Keratinocyte (primary cell): ENCODE results near the gene MAPK4.

Experiments used
- EZH2 ChIP-seq: IDR thresholded peaks from one replicate; pipeline ENCODE4 v1.6.1; 2012; ENCODE audit warnings: inconsistent platforms, mild to moderate bottlenecking, low read length, moderate library complexity
- TF ChIP-seq, protein P1 (sequence below), 3 experiments: IDR thresholded peaks in 1 of 3; conservative IDR thresholded peaks in 1 of 3; optimal IDR thresholded peaks in 1 of 3; 2 replicates in 2 of 3; 3 replicates in 1 of 3; pipeline versions ENCODE3 to v1.5.1; 2011; ENCODE audit warnings: low read length in 3 of 3, mild to moderate bottlenecking in 3 of 3, moderate library complexity in 2 of 3, control low read depth in 1 of 3, inconsistent platforms in 1 of 3; ENCODE audit not compliant: insufficient read depth in 2 of 3; ENCODE audit errors: extremely low read depth in 1 of 3

DNA sequence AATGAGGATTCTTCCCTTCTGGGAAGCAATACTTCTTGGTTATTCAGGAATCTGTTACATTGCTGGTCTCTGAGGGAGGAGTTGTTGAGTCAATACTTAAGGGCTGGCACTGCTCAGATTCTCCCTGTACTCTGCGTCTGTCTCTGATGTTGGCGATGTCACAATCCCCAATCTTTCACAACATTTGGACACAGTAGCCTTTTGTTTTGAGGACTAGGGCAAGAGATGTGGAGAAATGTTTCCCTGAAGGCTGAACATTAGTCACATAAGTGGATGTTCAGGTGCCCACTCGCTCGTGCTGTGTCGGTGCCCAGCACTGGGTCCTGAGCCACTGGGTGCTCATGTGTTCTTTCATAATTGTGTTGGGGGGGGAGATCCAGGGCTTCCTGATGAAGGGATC, 55.0 kb downstream of the MAPK4 start:
- TF ChIP-seq, protein P1, sequence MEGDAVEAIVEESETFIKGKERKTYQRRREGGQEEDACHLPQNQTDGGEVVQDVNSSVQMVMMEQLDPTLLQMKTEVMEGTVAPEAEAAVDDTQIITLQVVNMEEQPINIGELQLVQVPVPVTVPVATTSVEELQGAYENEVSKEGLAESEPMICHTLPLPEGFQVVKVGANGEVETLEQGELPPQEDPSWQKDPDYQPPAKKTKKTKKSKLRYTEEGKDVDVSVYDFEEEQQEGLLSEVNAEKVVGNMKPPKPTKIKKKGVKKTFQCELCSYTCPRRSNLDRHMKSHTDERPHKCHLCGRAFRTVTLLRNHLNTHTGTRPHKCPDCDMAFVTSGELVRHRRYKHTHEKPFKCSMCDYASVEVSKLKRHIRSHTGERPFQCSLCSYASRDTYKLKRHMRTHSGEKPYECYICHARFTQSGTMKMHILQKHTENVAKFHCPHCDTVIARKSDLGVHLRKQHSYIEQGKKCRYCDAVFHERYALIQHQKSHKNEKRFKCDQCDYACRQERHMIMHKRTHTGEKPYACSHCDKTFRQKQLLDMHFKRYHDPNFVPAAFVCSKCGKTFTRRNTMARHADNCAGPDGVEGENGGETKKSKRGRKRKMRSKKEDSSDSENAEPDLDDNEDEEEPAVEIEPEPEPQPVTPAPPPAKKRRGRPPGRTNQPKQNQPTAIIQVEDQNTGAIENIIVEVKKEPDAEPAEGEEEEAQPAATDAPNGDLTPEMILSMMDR (optimal IDR thresholded peaks at IDR 0.05 in 1 of 3, IDR thresholded peaks at IDR 0.05 in 1 of 3, conservative IDR thresholded peaks at IDR 0.05 in 1 of 3; ENCODE audit: extremely low read depth in 1 of 3, insufficient read depth in 2 of 3, low read length in 3 of 3), result peak in 1 of 3 experiments; percentile 2
- no peak for TF ChIP-seq EZH2
